Hematopoietic multipotent progenitor cell treated with erythropoietin and hydrocortisone succinate and interleukin-3 and kit ligand, for 6 days (in vitro differentiated cells): ENCODE measurements around the gene OS9.
A peak's percentile ranks its signal among the peaks of the same experiment; 100 is the strongest.

Experiments used
- DNase-seq: peaks from one replicate; pipeline ENCODE4 v3.0.0-alpha.2; 2015

OS9 gene

DNA sequence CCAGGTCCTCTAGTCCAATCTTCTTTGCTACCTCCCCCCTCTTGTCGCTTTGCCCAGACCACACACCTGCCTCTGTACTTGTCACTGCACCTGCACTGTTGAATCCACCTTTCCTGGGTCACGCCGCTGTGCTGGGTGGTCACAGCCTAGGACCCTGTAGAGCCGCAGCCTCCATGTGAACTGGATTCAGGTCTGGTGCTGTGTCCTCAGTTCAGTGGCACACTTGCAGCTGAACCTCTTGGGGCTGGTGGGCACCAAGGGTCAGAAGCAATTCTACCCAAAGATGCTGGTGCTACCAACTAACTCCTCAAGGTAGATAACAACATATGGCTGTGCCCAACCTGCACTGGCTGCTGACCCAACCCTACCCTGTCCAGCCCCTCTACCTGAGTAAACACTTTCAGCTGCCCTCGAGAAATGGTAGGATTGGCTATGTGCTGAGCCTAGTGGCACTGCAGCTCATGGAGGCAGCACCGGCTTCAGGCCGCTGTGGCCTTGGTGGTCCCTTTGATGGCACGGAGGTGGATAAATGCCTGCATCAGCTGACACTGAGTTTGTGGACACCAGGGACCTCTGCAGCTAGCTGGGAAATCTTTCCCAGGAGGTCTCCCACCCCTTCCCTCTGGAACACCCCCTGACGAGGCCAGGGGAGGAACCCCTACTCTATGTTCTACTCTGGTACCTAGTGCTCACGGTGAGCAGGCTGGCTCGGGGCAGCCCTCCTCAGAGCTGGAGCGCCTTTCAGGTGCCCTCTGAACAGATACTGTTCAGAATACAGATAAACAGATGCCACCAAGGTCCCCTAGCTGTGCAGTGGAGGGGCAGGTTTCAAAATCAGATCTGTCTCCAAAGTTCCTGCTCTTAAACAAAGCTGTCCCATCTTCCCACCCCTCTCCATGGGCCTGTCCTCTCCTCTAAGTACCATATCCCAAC is 30.3 kb downstream of the OS9 start:
- DNase-seq = no peak

DNA sequence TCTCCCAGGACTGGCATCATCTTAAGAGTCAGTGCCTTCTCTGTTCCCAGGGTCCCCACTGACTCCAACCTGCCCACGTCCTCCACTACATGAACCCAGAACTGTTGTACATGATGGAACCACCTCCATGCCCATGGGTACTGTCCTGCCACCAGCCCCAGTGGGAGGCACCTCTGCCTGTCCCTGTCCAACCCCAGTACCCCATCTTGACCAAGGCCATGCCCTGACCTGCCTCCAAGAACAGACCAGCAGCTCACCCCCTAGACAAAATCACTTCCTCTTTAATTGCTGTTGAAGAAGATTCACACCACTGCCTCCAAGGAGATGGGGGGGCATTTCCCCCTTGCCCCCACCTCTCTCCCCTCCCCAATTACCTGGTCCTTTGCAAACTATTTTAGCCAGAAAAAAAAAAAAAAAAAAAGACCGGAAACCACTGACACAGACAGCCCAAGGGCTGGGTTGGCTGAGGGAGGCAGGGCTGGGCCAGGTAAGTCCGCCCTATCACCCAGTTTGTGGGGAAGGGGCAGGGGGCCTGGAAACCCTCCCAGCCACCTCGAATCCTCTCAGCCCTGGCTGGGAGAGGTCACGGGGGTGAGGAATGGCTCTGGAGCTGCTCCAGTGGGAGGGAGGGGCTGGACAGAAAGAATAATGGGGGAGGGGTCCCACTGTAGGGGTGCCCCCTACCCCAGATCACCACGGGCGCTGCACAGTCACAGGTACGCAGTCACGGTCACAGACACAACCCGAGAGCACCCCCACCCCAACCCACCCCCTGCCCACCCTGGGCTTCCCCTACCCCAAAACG is 31.2 kb downstream of the OS9 start:
- DNase-seq = no peak

DNA sequence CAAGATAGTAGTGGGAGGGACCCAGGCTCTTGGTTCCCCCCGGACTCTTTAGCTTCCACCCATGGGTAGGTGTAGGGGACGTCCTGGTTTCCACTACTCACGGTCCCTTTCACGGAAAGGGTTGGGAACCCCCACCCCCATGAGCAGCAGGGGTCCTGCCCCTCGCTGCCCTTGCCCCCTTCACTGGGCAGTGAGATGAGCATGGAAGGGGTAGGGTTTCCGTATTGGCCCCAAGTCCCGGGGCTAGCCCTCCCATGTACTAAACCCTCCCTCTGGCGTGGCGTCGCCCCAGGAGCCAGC is 31.9 kb downstream of the OS9 start:
- DNase-seq = no peak

DNA sequence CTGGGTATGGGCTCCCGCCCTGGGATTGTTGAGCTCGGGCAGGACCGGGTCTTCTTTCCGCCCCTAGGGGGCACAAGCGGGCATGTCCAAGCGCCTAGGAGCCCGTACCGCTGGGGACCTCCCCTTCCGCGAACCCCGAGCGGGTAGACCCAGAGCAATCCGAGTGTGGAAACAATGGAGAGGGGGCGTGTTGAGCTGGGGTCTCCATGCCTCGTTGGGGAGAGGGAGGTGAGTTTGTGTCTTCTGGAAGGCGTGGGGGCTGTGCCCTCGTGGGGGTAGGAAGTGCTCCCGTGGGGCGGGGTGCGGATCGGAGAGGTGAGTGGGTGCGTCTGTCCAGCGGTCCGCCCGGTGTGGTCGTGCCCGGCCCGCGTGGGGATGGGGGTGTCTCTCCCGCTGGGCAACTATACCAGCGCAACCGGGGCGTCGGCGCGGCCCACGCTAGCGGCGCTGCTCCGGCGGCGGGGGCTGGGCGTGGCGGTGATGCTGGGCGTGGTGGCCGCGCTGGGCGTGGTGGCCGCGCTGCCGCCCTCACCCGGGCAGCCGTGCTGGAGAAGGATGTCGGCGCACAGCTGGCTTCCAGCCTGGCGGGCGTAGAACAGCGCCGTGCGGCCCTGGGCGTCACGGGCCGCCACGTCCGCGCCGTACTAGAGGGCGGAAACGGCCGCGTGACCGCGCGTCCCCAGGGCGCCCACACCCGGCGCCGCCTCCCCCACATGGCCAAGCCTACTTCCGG is 32.4 kb downstream of the OS9 start:
- peak; percentile 36 for DNase-seq

DNA sequence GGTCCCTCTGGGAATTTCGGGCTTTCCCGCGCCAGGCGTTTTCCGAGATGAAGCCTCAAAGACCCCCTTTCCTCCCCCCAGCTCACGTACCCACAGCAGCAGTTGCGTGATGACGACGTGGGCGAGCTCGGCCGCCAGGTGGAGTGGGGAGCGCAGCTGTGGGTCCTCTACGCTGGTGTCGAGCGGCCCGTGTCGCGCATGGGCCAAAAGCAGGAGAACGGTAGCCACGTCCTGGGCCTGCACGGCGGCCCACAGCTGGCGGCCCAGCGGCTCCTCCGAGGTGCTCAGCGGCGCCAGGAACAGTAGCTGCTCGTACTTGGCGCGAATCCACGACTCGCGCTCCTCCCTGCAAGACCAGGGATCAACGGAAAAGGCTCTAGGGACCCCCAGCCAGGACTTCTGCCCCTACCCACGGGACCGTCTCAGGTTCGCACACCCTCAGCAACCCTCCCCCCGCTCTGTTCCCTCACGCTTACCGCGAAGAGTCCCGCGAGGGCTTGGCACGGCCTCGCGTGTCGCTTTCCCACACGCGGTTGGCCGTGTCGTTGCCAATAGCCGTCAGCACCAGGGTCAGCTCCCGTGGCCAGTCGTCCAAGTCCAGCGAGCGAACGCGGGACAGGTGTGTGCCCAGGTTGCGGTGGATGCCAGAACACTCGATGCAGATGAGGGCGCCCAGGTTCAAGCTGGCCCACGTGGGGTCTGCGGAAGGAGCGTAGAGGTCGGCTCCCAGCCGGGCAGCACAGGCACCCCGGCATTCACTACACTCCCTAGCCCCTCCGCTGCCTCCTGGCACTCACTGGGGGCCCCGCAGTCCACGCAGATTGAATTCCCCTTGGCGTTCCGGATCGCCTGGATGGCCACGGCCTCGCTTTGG is 33.2 kb downstream of the OS9 start:
- DNase-seq = no peak

DNA sequence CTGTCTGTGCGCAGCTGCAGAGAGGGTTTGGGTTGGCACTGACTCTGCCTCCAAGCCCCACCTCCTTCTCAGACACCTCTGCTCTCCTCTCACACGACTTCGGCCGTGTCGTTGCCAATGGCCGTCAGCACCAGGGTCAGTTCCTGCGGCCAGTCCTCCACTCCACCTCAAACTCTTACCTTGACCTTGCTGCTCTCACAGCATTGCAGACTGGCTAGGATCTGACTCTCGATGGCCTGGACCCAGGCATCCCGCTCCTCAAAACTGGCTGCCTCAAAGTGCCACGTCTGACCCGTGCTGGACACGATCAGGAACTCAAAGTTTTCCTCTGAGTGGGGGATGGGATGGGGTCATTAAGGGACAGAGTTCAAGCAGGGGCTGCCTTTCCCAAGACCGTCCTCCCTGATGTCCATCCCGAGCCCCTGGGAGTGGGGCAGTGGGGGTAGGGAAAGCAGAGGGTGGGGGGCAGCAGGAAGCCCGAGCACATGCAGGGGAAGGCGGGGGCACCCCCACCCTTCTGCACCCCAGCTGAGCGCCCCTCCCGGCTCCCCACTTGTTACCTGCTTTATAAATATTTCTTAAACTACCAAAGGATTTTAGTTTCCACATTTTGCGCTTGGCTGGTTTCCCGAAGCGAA is 33.9 kb downstream of the OS9 start:
- DNase-seq = no peak

DNA sequence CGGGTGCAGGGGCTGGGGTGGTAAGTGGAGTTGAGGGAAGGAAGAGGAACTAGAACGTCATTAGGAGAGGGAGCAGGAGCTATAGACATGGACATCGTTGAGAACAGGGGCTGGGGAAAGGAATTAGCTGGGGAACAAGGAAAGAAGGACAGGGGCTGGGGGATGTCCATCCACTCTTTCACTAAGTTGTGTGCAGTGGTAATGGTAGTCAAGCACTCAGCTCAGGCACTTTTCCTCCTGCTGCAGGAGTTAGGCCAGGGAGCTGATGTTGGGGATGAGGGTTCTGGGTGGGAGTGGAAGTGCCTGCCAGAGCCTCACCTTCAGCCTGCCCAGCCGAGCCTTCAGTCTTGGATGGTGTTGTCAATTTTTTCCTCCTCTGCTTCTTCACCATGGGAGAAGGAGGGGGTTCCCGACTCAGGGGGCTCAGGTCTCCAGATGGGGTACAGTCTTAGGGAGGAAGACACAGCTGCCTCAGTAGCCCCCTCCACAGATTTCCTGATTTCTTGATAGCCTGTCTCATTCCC is 35.5 kb downstream of the OS9 start:
- DNase-seq = no peak

DNA sequence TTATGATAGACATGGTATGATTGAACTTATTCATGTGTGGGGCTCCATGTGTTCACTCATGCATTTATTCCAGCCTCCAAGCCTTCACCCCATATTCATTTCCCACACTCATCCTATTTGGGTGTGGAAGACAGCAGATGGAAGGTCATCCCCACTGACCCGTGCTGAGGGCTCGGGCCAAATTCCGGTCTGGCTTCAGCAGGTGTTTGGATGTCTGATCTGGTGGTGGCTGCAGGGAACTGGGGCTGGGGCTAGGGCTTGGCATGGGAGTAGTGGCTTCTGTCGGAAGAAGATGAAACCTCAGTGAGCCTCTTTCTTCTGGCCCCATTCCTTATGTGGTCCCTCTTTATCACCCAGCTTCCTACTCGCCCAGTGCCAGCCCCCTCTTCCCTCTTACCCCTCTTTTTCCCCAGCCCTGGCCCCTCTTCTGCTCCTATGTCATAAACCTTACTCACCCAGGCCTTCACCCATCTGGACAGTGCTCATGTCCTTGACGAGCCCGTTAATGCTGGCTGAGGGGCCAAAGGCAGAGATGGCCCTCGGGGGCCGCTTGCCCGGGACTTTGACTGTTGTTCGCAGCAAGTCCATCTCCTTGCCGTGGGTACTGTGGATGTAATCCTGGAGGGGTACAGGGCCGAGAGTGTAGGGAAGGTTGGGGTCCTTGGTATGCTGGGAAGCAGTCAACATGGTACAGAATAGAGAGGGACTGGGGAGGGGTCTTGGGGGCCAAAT is 36.6 kb downstream of the OS9 start:
- no peak for DNase-seq

DNA sequence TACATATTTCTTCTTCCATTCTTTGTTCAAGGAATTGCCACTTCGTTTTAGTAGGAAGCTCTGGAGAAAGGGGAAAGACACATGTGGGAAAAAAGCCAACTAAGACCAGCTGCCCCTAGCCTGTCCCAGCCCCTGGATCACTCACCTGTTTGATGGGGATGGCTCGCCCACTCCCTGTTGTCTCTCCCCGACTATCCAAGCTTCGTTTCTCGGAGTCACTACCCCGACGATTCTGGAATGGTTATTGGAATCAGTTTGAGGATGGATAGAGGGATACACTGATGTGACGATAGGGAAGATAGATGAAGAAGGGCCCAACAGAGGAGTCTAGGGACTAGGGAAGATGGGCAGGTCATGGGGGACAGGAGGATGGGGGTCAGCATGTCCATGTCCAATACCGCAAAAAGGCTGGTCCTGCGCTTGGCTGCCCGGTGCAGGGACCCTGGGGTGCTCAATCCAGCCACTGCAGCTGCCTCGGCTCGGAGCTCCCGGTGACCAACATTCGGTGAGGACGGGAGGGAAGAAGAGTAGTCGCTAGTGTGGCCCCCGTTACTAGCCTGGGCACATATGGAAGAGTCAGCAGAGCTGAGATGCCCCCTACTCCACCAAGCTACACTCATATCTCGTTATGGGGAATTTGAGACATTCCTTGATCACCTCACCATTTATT is 37.6 kb downstream of the OS9 start:
- no peak for DNase-seq

DNA sequence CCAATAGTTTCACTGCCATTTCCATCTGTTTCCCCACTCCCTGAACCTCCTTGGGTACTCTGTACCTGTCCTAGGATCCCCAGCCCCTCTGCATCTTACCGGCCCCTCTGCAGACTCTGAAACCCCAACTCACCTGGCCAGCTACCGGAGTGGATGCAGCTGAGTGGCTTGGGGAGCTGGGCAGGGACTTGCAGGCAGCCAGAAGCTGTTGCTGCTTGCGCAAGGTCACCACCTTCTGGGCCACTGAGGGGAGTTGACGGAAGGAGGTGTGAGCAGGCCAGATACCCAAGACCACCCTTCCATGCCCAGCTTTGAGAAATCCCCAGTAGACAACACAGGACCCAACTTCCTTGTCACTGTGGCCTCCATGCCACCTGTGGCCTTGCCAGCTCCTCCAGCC is 38.3 kb downstream of the OS9 start:
- no peak for DNase-seq

DNA sequence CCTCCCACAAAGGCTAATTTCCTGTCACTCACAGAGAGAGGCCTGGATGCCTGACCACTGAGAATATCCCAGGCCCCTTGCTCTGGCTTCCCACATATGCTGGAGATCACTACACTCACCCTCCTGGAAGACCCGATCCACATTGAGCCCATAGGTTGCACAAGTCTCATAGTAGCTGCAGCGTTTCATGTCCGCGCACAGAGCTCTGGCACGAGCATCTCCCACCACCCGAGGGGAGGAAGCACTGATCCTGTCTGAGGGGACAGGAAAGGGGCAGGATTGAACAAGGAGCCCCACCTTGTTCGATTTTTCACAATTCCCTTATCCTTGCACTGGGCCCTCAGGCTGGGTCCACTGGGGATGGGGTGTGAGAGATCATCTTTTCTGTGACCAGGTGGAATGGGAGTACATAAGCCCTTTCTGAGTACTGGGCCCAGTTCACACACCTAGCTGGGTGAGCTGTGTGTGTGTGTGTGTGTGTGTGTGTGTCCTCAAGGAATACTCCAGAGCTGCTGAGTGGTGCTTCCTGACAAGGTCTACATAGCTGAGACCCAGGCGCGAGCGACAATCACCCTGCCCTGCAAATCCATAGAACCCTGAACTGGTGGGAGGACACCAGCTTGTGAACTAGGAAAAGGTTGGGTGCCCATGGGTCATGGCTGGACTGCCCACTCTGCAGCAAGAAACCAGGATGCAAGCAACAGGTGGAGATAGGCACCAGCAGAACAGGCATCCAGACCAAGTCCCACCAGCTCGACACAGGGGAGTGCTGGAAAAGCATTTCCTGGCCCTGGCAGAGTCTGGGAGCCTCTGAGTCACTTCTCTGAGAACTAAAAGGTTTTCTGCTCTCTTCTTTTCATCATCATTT is 39.0 kb downstream of the OS9 start:
- no peak for DNase-seq

DNA sequence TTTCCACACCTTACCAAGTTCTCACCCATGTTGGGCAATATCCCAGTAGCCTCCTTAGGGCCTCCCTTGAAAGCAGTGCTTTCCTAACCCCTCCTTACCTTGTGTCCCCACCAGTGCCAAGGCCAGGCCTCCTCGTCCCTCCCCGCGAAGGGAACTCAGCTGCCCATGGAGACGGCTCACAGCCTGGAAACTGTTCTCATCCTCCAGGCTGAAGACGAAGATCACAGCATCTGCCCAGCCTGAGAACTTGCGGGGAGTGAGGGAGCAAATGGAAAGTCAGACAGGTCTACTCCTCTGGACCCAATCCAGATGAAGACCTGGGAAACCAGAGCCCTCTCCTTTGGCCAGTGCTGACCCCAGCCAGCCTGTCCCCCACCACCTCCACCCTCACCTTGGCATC is 40.0 kb downstream of the OS9 start:
- no peak for DNase-seq

DNA sequence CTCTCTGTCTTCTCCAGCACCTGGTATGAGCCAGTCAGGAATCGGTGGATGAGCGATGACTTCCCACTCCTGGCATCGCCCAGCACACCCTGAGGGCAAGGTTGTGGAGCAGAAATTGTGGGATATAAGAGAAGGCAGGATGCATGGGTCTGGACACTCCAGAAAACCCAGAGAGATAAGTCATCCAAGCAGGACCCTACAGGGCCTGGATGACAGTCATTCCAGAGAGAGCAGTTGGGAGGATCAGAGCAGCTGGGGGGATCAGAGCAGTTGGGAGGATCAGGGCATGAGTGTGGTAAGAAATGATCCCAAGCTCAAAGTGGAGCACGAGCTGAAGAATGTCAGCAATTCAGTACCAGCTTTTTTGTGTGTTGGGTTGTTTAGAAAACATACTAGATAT is 40.7 kb downstream of the OS9 start:
- DNase-seq = no peak

DNA sequence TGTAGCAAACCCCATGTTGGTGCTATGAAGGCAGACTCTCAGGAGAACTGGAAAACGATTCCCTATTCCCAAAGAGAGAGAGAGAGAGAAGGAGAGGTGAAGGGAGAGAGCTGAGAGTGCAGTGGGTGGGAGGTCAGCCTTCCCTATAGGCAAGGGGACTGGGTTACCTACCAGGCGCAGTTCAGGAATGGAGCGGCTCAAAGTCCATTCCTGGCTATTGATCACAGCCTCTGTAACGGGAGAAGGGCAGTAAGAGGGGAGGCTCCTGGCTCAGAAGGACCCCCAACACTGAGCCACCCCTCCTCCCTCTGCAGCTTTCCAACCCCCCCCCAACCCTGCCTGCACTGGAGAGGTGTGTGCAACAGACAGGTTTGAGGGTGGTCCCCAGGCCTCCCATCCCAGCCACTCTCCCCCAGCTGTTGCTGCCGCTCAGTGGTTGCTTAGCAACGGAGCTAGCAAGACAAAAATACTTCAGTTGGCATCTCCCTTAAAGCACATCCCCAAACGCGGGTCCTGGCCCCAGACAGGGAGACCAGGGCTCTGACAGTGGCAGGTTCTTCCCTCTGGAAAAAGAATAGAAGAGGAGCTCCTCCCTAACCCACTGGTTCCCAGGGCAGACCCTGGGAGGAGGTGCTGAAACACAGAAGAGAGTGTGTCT is 41.4 kb downstream of the OS9 start:
- DNase-seq = no peak

DNA sequence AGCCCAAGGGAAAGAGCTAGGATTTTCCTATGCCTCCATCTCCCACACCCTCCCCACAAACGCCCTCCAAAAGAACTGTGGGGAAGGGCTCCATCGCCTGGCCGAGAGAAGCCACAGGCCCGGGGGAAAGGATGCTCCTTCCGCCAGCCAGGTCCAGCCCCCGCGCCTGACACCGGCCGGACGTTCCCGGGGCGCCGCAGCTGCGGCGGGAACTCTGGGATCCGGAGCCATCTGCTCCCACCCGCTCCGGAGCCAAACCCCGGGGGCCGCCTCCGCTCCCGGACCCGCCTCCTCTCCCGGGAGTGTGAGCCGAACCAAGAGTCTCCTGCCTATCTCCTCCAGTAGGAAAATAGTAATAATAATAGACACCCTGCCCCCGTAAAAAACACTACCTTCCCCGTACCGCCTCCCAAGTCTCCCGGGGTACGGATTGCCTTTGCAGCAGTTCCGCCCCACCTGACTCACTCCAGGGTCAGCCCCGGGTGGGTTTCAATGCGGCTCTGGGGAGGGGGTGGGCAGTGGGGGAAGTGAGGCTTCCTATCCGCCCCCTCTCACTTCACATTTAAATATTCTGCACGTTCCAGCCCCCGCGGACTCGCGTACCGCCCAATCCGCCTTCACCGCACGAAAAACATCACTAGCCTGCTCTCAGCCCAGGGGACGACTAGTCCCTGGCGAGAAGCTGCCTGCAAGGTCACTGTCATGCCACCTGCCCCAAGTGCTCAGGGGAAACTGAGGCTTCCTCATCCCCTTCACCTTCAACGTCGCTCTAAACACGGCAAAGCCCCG is 42.2 kb downstream of the OS9 start:
- DNase-seq = no peak

DNA sequence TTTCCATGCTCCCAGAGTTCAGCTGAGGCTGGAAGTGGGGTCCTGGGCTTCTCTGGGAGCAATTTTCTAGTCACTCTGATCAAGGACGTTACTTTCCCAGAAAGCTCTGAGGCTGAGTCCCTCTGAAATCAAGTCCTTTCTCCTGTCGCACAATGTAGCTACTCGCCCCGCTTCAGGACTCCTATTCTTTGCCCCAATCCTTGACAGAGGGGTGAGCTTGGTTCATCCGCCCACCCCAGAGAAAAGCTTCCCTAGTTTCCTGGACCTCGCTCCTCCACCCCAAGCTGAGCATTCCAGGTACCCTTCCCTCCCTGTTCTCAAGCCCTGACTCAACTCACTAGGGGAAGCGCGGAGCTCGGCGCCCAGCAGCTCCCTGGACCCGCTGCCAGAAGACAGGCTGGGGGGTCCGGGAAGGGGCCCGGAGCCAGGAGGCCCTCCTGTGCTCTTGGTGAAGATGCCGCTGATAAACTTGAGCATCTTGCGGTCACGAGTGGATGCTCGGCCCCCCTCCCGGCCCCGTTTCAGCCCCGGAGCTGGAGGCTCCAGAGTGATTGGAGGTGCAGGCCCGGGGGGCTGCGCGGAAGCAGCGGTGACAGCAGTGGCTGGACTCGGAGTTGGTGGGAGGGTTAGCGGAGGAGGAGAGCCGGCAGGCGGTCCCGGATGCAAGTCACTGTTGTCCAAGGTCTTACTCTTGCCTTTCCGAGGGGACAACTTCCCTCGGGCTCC is 43.0 kb downstream of the OS9 start:
- DNase-seq = no peak
